ENCODE data around the gene COPB1.

The COPB1 gene

DNA sequence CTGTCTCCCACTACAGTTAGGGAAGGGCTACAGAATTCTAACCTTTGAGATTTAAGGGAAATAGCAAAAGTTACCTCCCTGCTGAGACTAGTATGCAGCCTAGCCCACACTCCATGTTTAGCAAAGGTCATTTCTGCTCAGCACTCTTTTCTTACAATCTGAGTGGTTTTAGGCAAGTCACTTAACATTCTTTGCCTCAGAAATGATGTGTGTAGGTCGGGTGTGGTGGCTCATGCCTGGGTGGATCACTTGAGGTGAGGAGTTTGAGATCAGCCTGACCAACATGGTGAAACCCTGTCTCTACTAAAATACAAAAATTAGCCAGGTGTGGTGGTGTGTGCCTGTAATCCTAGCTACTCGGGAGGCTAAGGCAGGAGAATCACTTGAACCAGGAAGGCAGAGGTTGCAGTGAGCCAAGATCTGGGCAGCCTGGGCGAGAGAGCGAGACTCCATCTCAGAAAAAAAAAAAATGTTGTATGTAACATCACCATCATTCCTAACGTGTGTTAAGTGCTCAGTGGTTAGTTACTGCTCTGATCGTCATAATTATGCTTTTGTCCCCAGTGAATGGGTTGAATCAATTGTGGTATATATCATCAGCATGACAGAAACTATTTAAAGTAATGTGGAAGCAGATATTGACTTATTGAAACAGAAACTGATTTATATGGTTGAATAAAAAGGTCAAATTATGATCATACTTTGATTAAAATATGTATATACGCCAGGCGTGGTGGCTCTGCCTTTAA, 55.0 kb downstream of the COPB1 start:
- no peak for DNase-seq (ENCODE audit: low read depth)
- TF ChIP-seq, protein P1, sequence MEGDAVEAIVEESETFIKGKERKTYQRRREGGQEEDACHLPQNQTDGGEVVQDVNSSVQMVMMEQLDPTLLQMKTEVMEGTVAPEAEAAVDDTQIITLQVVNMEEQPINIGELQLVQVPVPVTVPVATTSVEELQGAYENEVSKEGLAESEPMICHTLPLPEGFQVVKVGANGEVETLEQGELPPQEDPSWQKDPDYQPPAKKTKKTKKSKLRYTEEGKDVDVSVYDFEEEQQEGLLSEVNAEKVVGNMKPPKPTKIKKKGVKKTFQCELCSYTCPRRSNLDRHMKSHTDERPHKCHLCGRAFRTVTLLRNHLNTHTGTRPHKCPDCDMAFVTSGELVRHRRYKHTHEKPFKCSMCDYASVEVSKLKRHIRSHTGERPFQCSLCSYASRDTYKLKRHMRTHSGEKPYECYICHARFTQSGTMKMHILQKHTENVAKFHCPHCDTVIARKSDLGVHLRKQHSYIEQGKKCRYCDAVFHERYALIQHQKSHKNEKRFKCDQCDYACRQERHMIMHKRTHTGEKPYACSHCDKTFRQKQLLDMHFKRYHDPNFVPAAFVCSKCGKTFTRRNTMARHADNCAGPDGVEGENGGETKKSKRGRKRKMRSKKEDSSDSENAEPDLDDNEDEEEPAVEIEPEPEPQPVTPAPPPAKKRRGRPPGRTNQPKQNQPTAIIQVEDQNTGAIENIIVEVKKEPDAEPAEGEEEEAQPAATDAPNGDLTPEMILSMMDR (IDR thresholded peaks at IDR 0.05; ENCODE audit: insufficient read depth, low read depth, low read length, missing control alignments), result no peak
- no peak overlapping the region for H3K4me3 ChIP-seq (ENCODE audit: low read length)

- TF ChIP-seq, protein P1 (IDR thresholded peaks at IDR 0.05; ENCODE audit: insufficient read depth, low read depth, low read length, missing control alignments), result no peak
- peak; percentile 56 for DNase-seq (ENCODE audit: low read depth)
- no peak overlapping the region for H3K4me3 ChIP-seq (ENCODE audit: low read length)
Measured at GRCh38 chr11:14443638-14444037, 56.0 kb downstream of the COPB1 start.

DNA sequence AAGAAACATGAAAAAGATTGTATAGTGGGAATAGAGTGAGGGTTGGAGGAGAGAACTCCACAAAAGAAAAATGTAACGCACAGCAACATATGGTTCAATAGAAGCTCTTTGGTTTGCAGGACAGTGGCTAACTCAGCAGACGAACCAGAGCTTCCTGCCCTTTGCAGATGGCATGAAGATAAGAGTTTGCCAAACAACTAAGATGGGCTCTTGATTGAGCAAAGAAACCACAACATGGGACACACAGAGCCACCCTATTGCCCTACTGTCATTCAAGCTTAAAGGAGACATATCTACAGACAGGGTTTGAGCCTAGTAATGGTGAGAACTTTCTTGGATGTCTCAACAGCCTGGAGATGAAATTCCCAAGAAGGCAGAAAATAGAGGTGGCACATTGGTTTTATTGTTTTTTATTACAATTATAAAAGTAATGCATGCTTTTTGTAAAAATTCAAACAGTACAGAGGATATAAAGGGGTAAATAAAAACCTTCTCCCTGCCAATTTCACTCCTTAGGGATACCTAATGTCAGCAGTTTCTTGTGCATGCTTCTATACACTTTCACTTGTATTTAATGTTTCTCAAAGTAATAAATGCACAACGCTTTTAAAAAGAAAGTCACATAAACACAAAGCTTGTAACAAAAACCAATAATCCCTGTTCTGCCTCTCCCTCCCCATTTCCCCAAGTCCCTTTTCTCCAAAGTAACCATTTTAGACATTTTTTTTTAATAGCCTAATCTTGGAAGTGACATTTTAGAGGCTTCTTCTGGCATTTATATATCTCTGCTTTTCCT, 63.7 kb downstream of the COPB1 start:
- TF ChIP-seq, protein P1 (IDR thresholded peaks at IDR 0.05; ENCODE audit: insufficient read depth, low read depth, low read length, missing control alignments), result no peak
- no peak for DNase-seq (ENCODE audit: low read depth)
- H3K4me3 ChIP-seq (ENCODE audit: low read length), result no peak overlapping the region

GRCh38 chr11:14425621-14426020, 74.0 kb downstream of the COPB1 start:
- DNase-seq (ENCODE audit: low read depth), result no peak
- TF ChIP-seq, protein P1 (IDR thresholded peaks at IDR 0.05; ENCODE audit: insufficient read depth, low read depth, low read length, missing control alignments), result no peak
- no peak overlapping the region for H3K4me3 ChIP-seq (ENCODE audit: low read length)

GRCh38 chr11:14424096-14424495, 75.5 kb downstream of the COPB1 start:
- H3K4me3 ChIP-seq (ENCODE audit: low read length), result no peak overlapping the region
- TF ChIP-seq, protein P1 (IDR thresholded peaks at IDR 0.05; ENCODE audit: insufficient read depth, low read depth, low read length, missing control alignments), result no peak
- peak; percentile 77 for DNase-seq (ENCODE audit: low read depth)

DNA sequence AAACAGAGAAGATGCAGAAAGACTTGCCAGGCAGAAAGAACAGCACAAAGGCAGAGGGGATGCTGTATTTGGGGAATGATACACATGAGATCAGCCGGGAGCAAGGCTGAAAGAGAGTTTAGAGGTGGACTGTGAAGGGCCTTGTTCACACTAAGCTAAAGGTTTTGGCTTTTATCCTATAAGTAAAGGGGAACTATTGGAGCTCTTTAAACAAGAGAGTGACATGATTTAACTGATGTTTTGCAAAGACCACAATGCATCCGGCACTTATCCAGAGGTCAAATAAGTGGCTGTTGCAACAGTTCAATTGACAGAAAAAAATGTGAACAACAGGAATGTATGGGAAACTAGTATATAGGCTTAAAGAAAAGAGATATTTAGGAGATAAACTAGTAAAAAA, 76.0 kb downstream of the COPB1 start:
- DNase-seq (ENCODE audit: low read depth), result no peak
- H3K4me3 ChIP-seq (ENCODE audit: low read length), result no peak overlapping the region
- TF ChIP-seq, protein P1 (IDR thresholded peaks at IDR 0.05; ENCODE audit: insufficient read depth, low read depth, low read length, missing control alignments), result no peak
